DMS153 treated with DMSO at 0.1 percent for 48 hours (cell line): ENCODE results near the gene FAM227B.
"Not testable (repeated sequence)": the region's sequence is repeated elsewhere in the genome, so short reads cannot be mapped to it uniquely, and the experiment has no call there.

Source experiments
- DNase-seq: peaks from one replicate; lab custom pipeline; 2025; ENCODE audit not compliant: unreplicated experiment; lab: John Stamatoyannopoulos, UW

Gene FAM227B

GRCh38 chr15:49495993-49496753 lies 124.4 kb downstream of the FAM227B start:
- no peak for DNase-seq

- DNase-seq: no peak
These were observed 125.8 kb downstream of the FAM227B start for GRCh38 chr15:49494842-49495241.

GRCh38 chr15:49492830-49493229 lies 127.8 kb downstream of the FAM227B start:
- no peak for DNase-seq

GRCh38 chr15:49492151-49492550 lies 128.5 kb downstream of the FAM227B start:
- DNase-seq: no peak

- DNase-seq: no peak
These were observed 129.7 kb downstream of the FAM227B start for GRCh38 chr15:49490966-49491365.

- not testable (repeated sequence) for DNase-seq
These were observed 135.2 kb downstream of the FAM227B start for GRCh38 chr15:49485401-49485800.

- not testable (repeated sequence) for DNase-seq
These were observed 141.6 kb downstream of the FAM227B start for GRCh38 chr15:49478982-49479381.

GRCh38 chr15:49478021-49478420 lies 142.6 kb downstream of the FAM227B start:
- DNase-seq: not testable (repeated sequence)

- DNase-seq: no peak
These were observed 147.6 kb downstream of the FAM227B start for GRCh38 chr15:49473031-49473430.

- DNase-seq: no peak
These were observed 148.3 kb downstream of the FAM227B start for GRCh38 chr15:49472338-49472737.

- no peak for DNase-seq
These were observed 148.9 kb downstream of the FAM227B start for GRCh38 chr15:49471733-49472132.

GRCh38 chr15:49471248-49471647 lies 149.4 kb downstream of the FAM227B start:
- not testable (repeated sequence) for DNase-seq

- no peak for DNase-seq
These were observed 152.2 kb downstream of the FAM227B start for GRCh38 chr15:49468481-49468839.

GRCh38 chr15:49467746-49468480 lies 152.7 kb downstream of the FAM227B start:
- DNase-seq: no peak

GRCh38 chr15:49466119-49466518 lies 154.5 kb downstream of the FAM227B start:
- no peak for DNase-seq

- no peak for DNase-seq
These were observed 156.1 kb downstream of the FAM227B start for GRCh38 chr15:49464522-49464921.

GRCh38 chr15:49462232-49462844 lies 158.3 kb downstream of the FAM227B start:
- no peak for DNase-seq

GRCh38 chr15:49460411-49460941 lies 160.1 kb downstream of the FAM227B start:
- DNase-seq: no peak

GRCh38 chr15:49458145-49458544 lies 162.5 kb downstream of the FAM227B start:
- DNase-seq: no peak

GRCh38 chr15:49456166-49456565 lies 164.5 kb downstream of the FAM227B start:
- DNase-seq: no peak

GRCh38 chr15:49452595-49452994 lies 168.0 kb downstream of the FAM227B start:
- DNase-seq: no peak

- DNase-seq: no peak
These were observed 178.8 kb downstream of the FAM227B start for GRCh38 chr15:49441816-49442215.
